ENCODE measurements around the gene PITX1. TPM values are rescaled to one million over a fixed set of nuclear protein-coding genes. Genes with fewer than 3 reads are reported as not detected.
"Not testable (repeated sequence)": the region's sequence is repeated elsewhere in the genome, so short reads cannot be mapped to it uniquely, and the experiment has no call there.

PITX1 gene
- total RNA-seq, 1 experiment from 2014 or later = 4.6 TPM

DNA sequence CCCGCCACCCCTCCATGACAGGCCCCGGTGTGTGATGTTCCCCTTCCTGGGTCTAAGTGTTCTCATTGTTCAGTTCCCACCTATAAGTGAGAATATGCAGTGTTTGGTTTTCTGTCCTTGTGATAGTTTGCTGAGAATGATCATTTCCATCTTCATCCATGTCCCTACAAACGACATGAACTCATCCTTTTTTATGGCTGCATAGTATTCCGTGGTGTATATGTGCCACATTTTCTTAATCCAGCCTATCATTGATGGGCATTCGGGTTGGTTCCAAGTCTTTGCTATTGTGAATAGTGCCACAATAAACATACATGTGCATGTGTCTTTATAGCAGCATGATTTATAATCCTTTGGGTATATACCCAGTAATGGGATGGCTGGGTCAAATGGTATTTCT lies 36.0 kb downstream of the PITX1 start:
- DNase-seq (ENCODE audit: low read depth); in situ Hi-C loops (cut with HindIII; ENCODE audit: low pct_unique_long_range_greater_than_20kb, low sequenced_read_pairs): not testable (repeated sequence)

DNA sequence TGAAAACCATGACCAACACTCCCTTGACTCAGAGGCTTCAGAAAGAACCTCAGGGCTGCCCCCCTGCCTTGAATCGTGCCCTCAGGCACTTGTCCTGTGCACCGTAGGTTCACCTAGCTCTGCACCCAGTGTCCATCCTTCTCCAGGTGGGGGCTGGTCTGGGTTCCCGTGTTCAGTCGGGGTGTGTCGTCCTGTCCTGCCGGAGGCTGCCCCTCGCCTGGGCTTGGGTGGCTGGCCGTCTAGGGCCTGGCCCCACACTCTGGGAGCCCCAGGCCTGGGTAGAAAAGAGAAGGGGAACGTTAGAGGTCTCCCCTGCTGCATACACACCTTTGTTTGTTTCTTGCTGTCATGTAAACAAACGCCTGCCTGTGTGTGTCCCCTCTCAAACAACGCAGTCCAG lies 37.0 kb downstream of the PITX1 start:
- in situ Hi-C loops (cut with HindIII; ENCODE audit: low pct_unique_long_range_greater_than_20kb, low sequenced_read_pairs) = no loop called here
- DNase-seq (ENCODE audit: low read depth) = no peak

DNA sequence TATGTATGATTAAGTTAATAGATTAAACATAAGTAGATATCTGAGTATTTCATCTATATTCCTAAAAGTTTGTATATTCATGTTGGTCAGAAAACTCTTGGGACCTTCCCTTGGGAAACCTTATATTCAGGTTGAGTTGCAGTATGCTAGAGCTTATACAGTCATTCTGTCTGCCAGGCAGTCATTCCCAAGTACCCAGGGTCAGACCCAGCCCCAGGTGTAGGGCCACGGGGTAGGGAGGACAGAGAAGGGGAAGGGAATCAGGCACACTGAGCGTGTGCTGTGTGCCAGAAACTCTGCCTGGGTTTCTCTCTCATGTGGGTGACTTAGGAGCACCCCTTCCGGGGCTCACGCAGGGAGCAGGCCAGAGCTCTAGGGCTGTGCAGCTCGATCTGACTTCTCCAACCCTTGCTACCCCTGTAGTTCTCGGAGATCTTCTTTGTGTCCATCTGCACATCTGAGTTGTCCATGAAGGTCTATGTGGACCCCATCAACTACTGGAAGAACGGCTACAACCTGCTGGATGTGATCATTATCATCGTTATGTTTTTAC lies 38.1 kb downstream of the PITX1 start:
- in situ Hi-C loops (cut with HindIII; ENCODE audit: low pct_unique_long_range_greater_than_20kb, low sequenced_read_pairs) = no loop called here
- no peak for DNase-seq (ENCODE audit: low read depth)

DNA sequence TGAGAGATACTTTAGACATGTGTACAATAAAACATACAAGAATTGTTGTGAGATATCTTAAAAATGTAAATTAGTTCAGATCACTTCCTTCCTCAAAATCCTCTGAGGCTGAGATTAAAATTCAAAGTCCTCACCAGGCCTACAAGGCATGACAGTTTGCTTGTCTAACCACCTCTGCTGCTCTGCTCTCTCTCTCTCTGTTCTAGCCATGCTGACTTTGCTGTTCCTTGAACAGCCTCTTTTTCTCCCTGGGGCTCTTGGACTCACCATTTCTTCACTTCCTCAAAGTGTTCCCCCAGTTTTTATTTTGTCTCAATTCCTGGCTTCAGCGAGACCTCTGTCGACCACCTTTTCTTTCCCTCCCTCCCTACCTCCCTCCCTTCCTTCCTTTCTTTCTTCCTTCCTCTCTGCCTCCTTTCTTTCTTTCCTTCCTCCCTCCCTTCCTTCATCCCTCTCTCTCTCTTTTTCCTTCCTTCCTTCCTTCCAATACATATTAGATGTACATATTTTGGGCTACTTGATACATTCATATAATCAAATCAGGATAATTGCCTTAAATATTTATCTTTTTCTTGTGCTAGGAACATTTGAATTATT lies 39.4 kb downstream of the PITX1 start:
- in situ Hi-C loops (cut with HindIII; ENCODE audit: low pct_unique_long_range_greater_than_20kb, low sequenced_read_pairs) = no loop called here

DNA sequence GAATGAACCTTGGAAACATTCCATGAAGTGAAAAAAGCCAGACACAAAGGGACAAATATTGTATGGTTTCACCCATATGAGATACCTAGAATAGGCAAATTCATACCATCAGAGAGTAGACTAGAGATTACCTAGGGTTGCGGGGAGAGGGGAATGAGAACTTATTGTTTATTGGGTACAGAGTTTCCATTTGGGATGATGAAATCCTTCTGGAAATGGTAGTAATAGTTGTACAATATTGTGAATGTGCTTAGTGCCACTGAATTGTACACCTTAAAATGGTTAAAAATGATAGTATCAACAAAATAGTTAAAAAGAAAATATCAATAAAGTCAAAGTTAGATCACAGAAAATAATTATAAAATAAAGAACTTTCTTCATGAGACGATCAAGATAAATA lies 40.9 kb downstream of the PITX1 start:
- DNase-seq (ENCODE audit: low read depth) = no peak
- in situ Hi-C loops (cut with HindIII; ENCODE audit: low pct_unique_long_range_greater_than_20kb, low sequenced_read_pairs) = no loop called here

More for the DNA sequence above, 39.4 kb downstream of the PITX1 start:
- DNase-seq (ENCODE audit: low read depth) = no peak

DNA sequence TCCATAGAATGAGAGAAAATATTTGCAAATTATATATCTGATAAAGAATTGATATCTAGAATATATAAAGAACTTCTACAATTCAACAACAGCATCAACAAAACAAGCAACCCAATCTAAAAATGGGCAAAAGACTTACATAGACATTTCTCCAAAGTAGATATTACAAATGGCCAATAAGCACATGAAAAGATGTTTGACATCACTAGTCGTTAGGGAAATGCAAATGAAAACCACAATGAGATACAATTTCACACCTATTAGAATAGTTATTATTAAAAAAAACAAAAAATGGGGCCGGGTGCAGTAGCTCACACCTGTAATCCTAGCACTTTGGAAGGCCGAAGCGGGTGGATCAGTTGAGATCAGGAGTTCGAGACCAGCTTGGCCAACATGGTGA lies 41.9 kb downstream of the PITX1 start:
- DNase-seq (ENCODE audit: low read depth) = no peak
- in situ Hi-C loops (cut with HindIII; ENCODE audit: low pct_unique_long_range_greater_than_20kb, low sequenced_read_pairs) = no loop called here

DNA sequence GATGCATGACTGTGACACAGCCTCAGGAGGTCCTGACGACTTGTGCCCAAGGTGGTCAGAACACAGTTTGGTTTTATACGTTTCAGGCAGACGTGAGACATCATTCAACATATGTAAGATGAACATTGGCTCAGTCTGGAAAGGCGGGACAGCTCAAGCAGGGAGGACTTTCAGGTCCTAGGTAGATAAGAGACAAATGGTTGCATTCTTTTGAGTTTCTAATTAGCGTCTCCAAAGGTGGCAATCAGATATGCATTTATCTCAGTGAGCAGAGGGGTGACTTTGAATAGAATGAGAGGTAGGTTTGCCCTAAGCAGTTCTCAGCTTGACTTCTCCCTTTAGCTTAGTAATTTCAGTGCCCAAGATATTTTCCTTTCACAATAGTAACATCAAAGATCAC lies 43.8 kb downstream of the PITX1 start:
- DNase-seq (ENCODE audit: low read depth); in situ Hi-C loops (cut with HindIII; ENCODE audit: low pct_unique_long_range_greater_than_20kb, low sequenced_read_pairs): not testable (repeated sequence)

DNA sequence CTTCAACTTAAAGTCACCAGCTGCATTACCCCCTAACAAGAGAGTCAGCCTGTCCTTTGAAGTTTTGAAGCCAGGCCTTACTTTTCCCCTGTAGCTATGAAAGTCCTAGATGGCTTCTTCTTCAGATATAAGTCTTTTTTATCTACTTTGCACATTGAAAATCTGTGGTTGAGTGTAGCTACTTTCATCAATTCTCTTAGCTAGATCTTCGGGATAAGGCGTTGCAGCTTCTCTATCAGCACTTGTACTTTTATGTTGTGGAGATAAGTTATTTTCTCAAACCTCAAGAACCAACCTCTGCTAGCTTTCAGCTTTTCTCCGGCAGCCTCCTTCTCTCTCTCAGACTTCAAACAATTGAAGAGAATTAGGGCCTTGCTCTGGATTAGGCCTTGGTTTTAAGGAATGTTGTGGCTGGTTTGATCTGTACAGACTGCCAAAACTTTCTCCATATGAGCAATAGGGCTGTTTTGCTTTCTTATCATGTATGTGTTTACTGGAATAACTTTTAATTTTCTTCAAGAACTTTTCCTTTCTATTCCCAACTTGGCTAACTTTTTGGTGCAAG lies 44.7 kb downstream of the PITX1 start:
- no peak for DNase-seq (ENCODE audit: low read depth)
- in situ Hi-C loops (cut with HindIII; ENCODE audit: low pct_unique_long_range_greater_than_20kb, low sequenced_read_pairs) = no loop called here

DNA sequence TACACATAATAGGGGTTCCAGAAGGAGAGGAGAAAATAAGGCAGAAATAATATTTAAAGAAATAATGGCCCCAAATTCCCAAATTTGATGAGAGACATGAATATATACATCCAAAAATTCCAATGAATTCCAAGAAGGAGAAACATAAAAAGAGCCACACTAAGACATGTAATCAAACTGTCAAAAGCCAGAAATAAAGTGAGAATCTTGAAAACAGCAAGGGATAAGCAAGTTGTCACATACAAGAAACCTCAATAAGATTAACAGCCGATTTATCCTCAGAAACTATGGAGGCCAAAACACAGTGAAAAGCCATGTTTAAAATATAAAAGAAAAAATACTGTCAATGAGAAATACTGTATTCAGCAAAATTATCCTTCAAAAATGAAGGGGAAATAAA lies 51.8 kb downstream of the PITX1 start:
- DNase-seq (ENCODE audit: low read depth) = peak; percentile 4
- in situ Hi-C loops (cut with HindIII; ENCODE audit: low pct_unique_long_range_greater_than_20kb, low sequenced_read_pairs) = no loop called here

DNA sequence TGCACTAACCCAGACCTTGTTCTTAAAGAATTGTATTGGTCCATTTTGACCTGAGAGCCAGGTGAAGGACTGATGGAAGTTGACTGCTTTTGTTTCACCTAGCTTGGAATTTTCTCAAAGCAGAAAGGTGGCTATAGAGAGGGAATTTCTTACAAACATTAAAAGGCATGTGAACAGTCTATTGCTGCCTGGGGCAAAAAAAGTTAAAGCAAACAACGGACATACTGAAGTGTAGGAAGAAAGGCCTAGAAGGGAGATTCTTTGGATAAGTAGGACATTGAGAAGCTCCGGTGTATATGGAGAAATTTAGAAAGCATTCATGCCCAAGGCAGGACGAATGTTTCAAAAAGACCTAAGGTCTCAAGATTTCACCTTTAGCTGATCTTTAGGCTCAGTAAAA lies 54.6 kb downstream of the PITX1 start:
- no peak for DNase-seq (ENCODE audit: low read depth)
- in situ Hi-C loops (cut with HindIII; ENCODE audit: low pct_unique_long_range_greater_than_20kb, low sequenced_read_pairs) = no loop called here

Other genes with a start within 250 kb of the PITX1 start
- gene C5orf24, start 188.3 kb downstream of the PITX1 start, total RNA-seq (2014; rRNA removed; shearing (Covaris generic); ENCODE audit: low replicate concordance) = 9.7 and 18.5 TPM in 2 replicates
- 84.4 and 145 TPM in 2 replicates for gene TXNDC15, start 159.9 kb downstream of the PITX1 start, total RNA-seq (2014; rRNA removed; shearing (Covaris generic); ENCODE audit: low replicate concordance)
- 1.3 and 4.1 TPM in 2 replicates for gene PCBD2, start 129.1 kb downstream of the PITX1 start, total RNA-seq (2014; rRNA removed; shearing (Covaris generic); ENCODE audit: low replicate concordance)
- 1.1 TPM in 1 of 2 replicates, not detected in the other for gene CATSPER3, start 66.3 kb downstream of the PITX1 start, total RNA-seq (2014; rRNA removed; shearing (Covaris generic); ENCODE audit: low replicate concordance)

All from Caki2 (cell line).